Astrocyte (in vitro differentiated cells and primary cell): ENCODE measurements around the gene SMARCA2. TPM values are rescaled to one million over a fixed set of nuclear protein-coding genes. Genes with fewer than 3 reads are reported as not detected.
A peak's percentile ranks its signal among the peaks of the same experiment; 100 is the strongest.

ENCODE experiments used
- DNase-seq: peaks from one replicate; pipeline ENCODE4 v3.0.0-alpha.2; 2010; ENCODE audit warnings: low read depth
- FAIRE-seq: peaks from 2 replicates; lab custom pipeline; 2011; peaks lifted over from hg19 to GRCh38; lab: Jason Lieb, UNC
- H2AFZ ChIP-seq: 2 replicates; pipeline ENCODE4 v1.6.0; 2012; ENCODE audit warnings: low read depth, low read length, inconsistent platforms
- H3K27ac ChIP-seq: 2 replicates; pipeline ENCODE4 v1.5.1; 2011; ENCODE audit warnings: low read depth, low read length, inconsistent platforms
- H3K27me3 ChIP-seq: 2 replicates; pipeline ENCODE4 v1.6.0; 2011; ENCODE audit warnings: low read length, inconsistent platforms; ENCODE audit not compliant: insufficient read depth
- H3K36me3 ChIP-seq: 2 replicates; pipeline ENCODE4 v1.5.1; 2011; ENCODE audit warnings: low read length, inconsistent platforms; ENCODE audit not compliant: insufficient read depth
- H3K4me1 ChIP-seq: 2 replicates; pipeline ENCODE4 v1.5.1; 2011; ENCODE audit warnings: low read length, inconsistent platforms; ENCODE audit not compliant: insufficient read depth
- H3K4me2 ChIP-seq: 2 replicates; pipeline ENCODE4 v1.6.0; 2012; ENCODE audit warnings: low read length, inconsistent platforms
- H3K4me3 ChIP-seq: 2 replicates; pipeline ENCODE4 v1.5.1; 2011; ENCODE audit warnings: low read depth, mild to moderate bottlenecking, low read length, inconsistent platforms; ENCODE audit not compliant: insufficient read depth
- H3K79me2 ChIP-seq: 2 replicates; pipeline ENCODE4 v1.6.0; 2012; ENCODE audit warnings: mild to moderate bottlenecking, low read length, inconsistent platforms; ENCODE audit not compliant: insufficient read depth
- H3K9ac ChIP-seq: 2 replicates; pipeline ENCODE4 v1.6.0; 2012; ENCODE audit warnings: mild to moderate bottlenecking, low read length, inconsistent platforms
- H3K9me3 ChIP-seq: 2 replicates; pipeline ENCODE4 v1.5.1; 2012; ENCODE audit warnings: low read depth, mild to moderate bottlenecking, low read length, inconsistent platforms; ENCODE audit not compliant: insufficient read depth
- H4K20me1 ChIP-seq: 2 replicates; pipeline ENCODE4 v1.6.0; 2012; ENCODE audit warnings: low read length, inconsistent platforms; ENCODE audit not compliant: insufficient read depth
- H3K27ac Mint-ChIP-seq: one replicate; pipeline ENCODE4 v1.8.0; 2021; ENCODE audit warnings: mild to moderate bottlenecking, mixed read lengths; ENCODE audit not compliant: unreplicated experiment
- H3K27me3 Mint-ChIP-seq: one replicate; pipeline ENCODE4 v1.8.0; 2021; ENCODE audit warnings: low read depth, mixed read lengths; ENCODE audit not compliant: unreplicated experiment
- H3K36me3 Mint-ChIP-seq: one replicate; pipeline ENCODE4 v1.8.0; 2021; ENCODE audit warnings: low read depth, mixed read lengths; ENCODE audit not compliant: unreplicated experiment
- H3K4me1 Mint-ChIP-seq: one replicate; pipeline ENCODE4 v1.8.0; 2021; ENCODE audit warnings: low read depth, mixed read lengths; ENCODE audit not compliant: unreplicated experiment
- H3K4me3 Mint-ChIP-seq: one replicate; pipeline ENCODE4 v1.8.0; 2021; ENCODE audit warnings: mild to moderate bottlenecking, moderate library complexity, mixed read lengths; ENCODE audit not compliant: unreplicated experiment
- H3K9me3 Mint-ChIP-seq: one replicate; pipeline ENCODE4 v1.8.0; 2021; ENCODE audit warnings: mild to moderate bottlenecking, mixed read lengths; ENCODE audit not compliant: unreplicated experiment
- EZH2 ChIP-seq: IDR thresholded peaks from 2 replicates; pipeline ENCODE4 v1.6.1; 2012; ENCODE audit warnings: mild to moderate bottlenecking, low read length, inconsistent platforms; ENCODE audit not compliant: insufficient read depth
- total RNA-seq: library from RNA; stranded (reverse); gene quantifications from 2 replicates; pipeline ENCODE4 v1.2.1, GENCODE V29; 2021
- TF ChIP-seq, protein P1 (sequence below): IDR thresholded peaks from 2 replicates; pipeline ENCODE4 v1.5.1; 2011; ENCODE audit warnings: low read depth, mild to moderate bottlenecking, inconsistent platforms, low read length, moderate library complexity; ENCODE audit not compliant: insufficient read depth

Gene SMARCA2
- total RNA-seq, 1 donor from 2014 or later, result 54.2 TPM

DNA sequence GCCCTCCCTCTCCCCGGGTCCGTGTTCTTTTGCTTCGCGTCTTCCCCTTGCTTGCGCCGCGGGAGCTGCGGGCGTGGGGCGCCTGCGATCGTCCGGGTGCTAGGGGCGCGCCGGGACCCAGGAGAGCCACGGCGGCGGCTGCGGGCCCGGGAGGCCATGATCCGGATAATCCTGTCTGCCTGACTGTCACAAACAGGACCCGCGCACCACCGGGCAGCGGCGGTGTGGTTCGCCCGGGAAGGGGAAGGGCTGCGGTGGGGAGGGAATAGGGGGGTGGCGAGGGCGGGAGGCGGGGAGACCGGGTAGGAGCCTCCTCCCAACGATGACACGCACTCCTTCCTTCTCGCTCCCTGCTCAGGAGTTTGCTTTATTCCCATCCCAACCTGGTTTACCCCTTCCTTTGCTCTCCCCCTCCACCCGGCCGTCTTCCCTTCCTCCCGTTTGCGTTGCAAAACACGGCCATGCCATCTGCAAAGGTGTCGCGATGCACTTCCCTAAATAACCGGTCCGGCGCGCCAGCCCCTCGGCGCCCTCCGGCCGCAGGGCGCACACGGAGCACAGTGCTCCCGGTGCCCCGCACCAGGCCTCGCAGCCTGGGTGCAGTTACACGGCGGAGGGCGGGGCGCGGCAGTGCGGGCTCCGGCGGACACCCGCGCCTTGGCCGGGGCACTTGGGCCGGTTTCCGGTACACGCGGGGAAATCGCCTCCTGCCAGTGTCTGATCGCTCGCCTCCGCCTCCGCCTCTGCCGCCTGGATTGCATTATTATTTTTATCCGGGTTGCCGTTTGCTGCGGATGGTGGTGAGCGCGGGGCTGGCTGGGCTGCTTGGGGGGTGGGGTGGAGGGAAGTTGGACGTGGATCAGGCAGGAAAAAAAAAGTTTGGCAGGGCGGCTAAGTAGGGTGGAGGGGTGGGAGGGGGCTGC lies 1.5 kb downstream of the SMARCA2 start:
- H3K27ac Mint-ChIP-seq, result no peak overlapping the region
- peak overlapping the region; percentile 93 for H3K4me2 ChIP-seq
- peaks cover 5% of the 10 kb centered on the region for H3K27me3 Mint-ChIP-seq
- no peaks in the 10 kb centered on the region for H3K9me3 Mint-ChIP-seq
- peaks cover 40% of the 10 kb centered on the region for H3K79me2 ChIP-seq
- H3K4me1 ChIP-seq, result peaks cover 7% of the 10 kb centered on the region
- no peaks in the 10 kb centered on the region for H3K36me3 Mint-ChIP-seq
- H2AFZ ChIP-seq, result peak overlapping the region; percentile 96
- H3K27ac ChIP-seq, result peak overlapping the region; percentile 74
- H3K27me3 ChIP-seq, result no peaks in the 10 kb centered on the region
- H3K4me1 Mint-ChIP-seq, result peaks cover 8% of the 10 kb centered on the region
- no peak for TF ChIP-seq EZH2
- TF ChIP-seq, protein P1, sequence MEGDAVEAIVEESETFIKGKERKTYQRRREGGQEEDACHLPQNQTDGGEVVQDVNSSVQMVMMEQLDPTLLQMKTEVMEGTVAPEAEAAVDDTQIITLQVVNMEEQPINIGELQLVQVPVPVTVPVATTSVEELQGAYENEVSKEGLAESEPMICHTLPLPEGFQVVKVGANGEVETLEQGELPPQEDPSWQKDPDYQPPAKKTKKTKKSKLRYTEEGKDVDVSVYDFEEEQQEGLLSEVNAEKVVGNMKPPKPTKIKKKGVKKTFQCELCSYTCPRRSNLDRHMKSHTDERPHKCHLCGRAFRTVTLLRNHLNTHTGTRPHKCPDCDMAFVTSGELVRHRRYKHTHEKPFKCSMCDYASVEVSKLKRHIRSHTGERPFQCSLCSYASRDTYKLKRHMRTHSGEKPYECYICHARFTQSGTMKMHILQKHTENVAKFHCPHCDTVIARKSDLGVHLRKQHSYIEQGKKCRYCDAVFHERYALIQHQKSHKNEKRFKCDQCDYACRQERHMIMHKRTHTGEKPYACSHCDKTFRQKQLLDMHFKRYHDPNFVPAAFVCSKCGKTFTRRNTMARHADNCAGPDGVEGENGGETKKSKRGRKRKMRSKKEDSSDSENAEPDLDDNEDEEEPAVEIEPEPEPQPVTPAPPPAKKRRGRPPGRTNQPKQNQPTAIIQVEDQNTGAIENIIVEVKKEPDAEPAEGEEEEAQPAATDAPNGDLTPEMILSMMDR, result no peak
- no peaks in the 10 kb centered on the region for H3K36me3 ChIP-seq
- H3K9me3 ChIP-seq, result no peaks in the 10 kb centered on the region
- no peak for FAIRE-seq
- peak; percentile 70 for DNase-seq
- peak overlapping the region; percentile 91 for H3K9ac ChIP-seq
- peaks cover 19% of the 10 kb centered on the region for H4K20me1 ChIP-seq
- peak overlapping the region; percentile 79 for H3K4me3 ChIP-seq
- peak overlapping the region; percentile 98 for H3K4me3 Mint-ChIP-seq

DNA sequence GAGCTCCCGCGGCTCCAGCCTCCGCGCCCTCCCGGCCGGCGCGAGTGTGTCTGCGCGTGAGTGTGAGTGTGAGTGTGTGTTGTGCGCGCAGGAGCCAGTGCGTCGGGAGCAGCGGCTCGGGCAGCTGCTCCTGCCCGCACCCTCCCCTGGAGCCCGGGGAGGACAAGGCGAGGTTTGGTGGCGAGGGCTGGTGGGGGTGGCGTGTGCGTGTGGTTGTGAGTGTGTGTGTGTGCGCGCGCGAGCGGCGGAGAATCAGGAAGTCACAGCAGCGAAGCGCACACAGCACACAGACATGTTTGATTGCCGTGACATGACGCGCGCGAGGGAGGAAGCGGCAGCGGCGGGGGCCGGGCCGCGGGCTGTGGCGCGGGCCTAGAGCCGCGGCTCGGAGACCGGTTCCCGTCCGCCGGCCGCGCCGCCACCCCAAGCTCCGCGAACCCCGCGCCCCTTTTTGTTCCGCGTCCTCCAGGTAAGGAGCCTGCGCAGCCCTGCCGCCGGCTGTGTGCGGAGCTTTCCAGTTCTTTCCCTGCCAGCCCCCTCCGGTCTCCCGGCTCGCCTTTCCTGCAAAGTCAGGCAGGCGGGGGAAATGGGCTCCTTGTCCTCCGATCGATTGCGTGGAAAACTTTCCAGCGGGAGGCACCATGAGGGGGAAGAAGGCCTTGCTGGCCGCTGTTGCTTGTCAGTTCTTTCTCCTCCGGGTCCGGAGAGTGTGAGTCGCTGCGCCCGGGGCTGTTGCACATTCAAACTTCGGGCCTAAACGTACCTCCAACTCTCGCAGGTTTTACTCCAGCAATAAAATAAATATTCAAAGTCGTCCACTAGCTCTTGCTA lies 2.4 kb downstream of the SMARCA2 start:
- Histone ChIP-seq H3K79me2 (peaks cover 49% of the 10 kb centered on the region), H3K4me2 (peak overlapping the region; percentile 93), H4K20me1 (peaks cover 24% of the 10 kb centered on the region), H3K27me3 (no peaks in the 10 kb centered on the region), H3K9ac (peak overlapping the region; percentile 91), H3K36me3 (no peaks in the 10 kb centered on the region), H3K4me1 (peaks cover 7% of the 10 kb centered on the region), H2AFZ (peak overlapping the region; percentile 96), H3K4me3 (peak overlapping the region; percentile 79), H3K9me3 (no peaks in the 10 kb centered on the region), H3K27ac (peak overlapping the region; percentile 74)
- peaks cover 8% of the 10 kb centered on the region for H3K4me1 Mint-ChIP-seq
- FAIRE-seq, result no peak
- H3K9me3 Mint-ChIP-seq, result no peaks in the 10 kb centered on the region
- DNase-seq, result peak; percentile 84
- peak overlapping the region; percentile 93 for H3K27ac Mint-ChIP-seq
- peaks cover 5% of the 10 kb centered on the region for H3K27me3 Mint-ChIP-seq
- TF ChIP-seq, protein P1, result no peak
- TF ChIP-seq EZH2, result no peak
- no peaks in the 10 kb centered on the region for H3K36me3 Mint-ChIP-seq
- H3K4me3 Mint-ChIP-seq, result peak overlapping the region; percentile 98
